HepG2 (cell line): ENCODE data around the gene ETV5. TPM values are rescaled to one million over a fixed set of nuclear protein-coding genes. Genes with fewer than 3 reads are reported as not detected.
A peak's percentile ranks its signal among the peaks of the same experiment; 100 is the strongest.

ENCODE experiments used
- CREM ChIP-seq, 2 experiments: sonication (generic) in 1 of 2; formaldehyde crosslinking in 1 of 2; IDR thresholded peaks; 2 replicates each; pipeline versions ENCODE4 v1.4.0 to v1.6.1; 2016 to 2020; ENCODE audit warnings: antibody characterized with exemption in 1 of 2, mild to moderate bottlenecking in 1 of 2, missing genetic modification reagents in 1 of 2
- GABPB1 ChIP-seq: IDR thresholded peaks from 2 replicates; pipeline ENCODE4 v1.6.1; 2016; ENCODE audit warnings: mild to moderate bottlenecking, missing genetic modification reagents, moderate library complexity, missing compliant biosample characterization
- IRF1 ChIP-seq: sonication (generic); formaldehyde crosslinking; IDR thresholded peaks from 2 replicates; pipeline ENCODE4 v1.4.0; 2020; ENCODE audit warnings: low read depth, mild to moderate bottlenecking, missing genetic modification reagents
- KMT2A ChIP-seq: sonication (generic); formaldehyde crosslinking; IDR thresholded peaks from 2 replicates; pipeline ENCODE4 v1.4.0; 2020; ENCODE audit warnings: missing genetic modification reagents
- MED8 ChIP-seq: sonication (generic); formaldehyde crosslinking; IDR thresholded peaks from 2 replicates; pipeline ENCODE4 v1.8.1; 2023; ENCODE audit warnings: mild to moderate bottlenecking, missing genetic modification reagents; ENCODE audit not compliant: insufficient replicate concordance
- MLX ChIP-seq: IDR thresholded peaks from 2 replicates; pipeline ENCODE4 v1.6.1; 2016
- ZMYM2 ChIP-seq: sonication (generic); formaldehyde crosslinking; IDR thresholded peaks from 2 replicates; pipeline ENCODE4 v1.8.0; 2022; ENCODE audit warnings: mild to moderate bottlenecking, missing genetic modification reagents
- ZNF142 ChIP-seq: sonication (generic); formaldehyde crosslinking; IDR thresholded peaks from 2 replicates; pipeline ENCODE4 v1.4.0; 2020; ENCODE audit warnings: missing genetic modification reagents
- ZNF414 ChIP-seq: sonication (generic); formaldehyde crosslinking; IDR thresholded peaks from 2 replicates; pipeline ENCODE4 v1.5.0; 2020; ENCODE audit warnings: missing genetic modification reagents
- ZNF451 ChIP-seq: sonication (generic); formaldehyde crosslinking; IDR thresholded peaks from 2 replicates; pipeline ENCODE4 v1.5.0; 2020; ENCODE audit warnings: mild to moderate bottlenecking, missing genetic modification reagents
- ZNF839 ChIP-seq: sonication (generic); formaldehyde crosslinking; IDR thresholded peaks from 2 replicates; pipeline ENCODE4 v1.4.0; 2020; ENCODE audit warnings: missing genetic modification reagents, mild to moderate bottlenecking, borderline replicate concordance
- polyA plus RNA-seq, 8 experiments: library from polyadenylated mRNA; depleted of rRNA in 3 of 8; stranded (reverse) in 7 of 8; unstranded in 1 of 8; fragments of >200 nt; fragmentation: Illumina TruSeq in 4 of 8; extraction: Trizol in 4 of 8; gene quantifications; 2 replicates each; pipeline versions ENCODE4 v1.2.1 to v1.2.3, GENCODE V29; 2011 to 2016; ENCODE audit warnings: low read depth in 4 of 8, missing spikeins in 1 of 8, mixed read lengths in 1 of 8; ENCODE audit not compliant: insufficient read depth in 1 of 8
- total RNA-seq, 5 experiments: library from RNA; depleted of rRNA; stranded (reverse); fragments of >200 nt; fragmentation: Illumina TruSeq; extraction: Trizol; gene quantifications; 2 replicates each; pipeline ENCODE4 v1.2.3, GENCODE V29; 2016; ENCODE audit warnings: low read depth in 1 of 5
- TF ChIP-seq, protein P1 (sequence below): sonication (generic); formaldehyde crosslinking; IDR thresholded peaks from 2 replicates; pipeline ENCODE4 v1.5.1; 2020; ENCODE audit warnings: mild to moderate bottlenecking, moderate library complexity, missing genetic modification reagents
- TF ChIP-seq, protein P2 (sequence below): IDR thresholded peaks from 2 replicates; pipeline ENCODE4 v1.6.1; 2012; ENCODE audit warnings: inconsistent platforms
- TF ChIP-seq, protein P3 (sequence below): IDR thresholded peaks from 2 replicates; pipeline ENCODE4 v1.4.0; 2020; ENCODE audit warnings: mild to moderate bottlenecking, missing genetic modification reagents

The ETV5 gene
- total and polyA plus RNA-seq, 2 of the 13 experiments (the other 11 are each of a cell fraction or from before 2014, with no cell fraction given) = 52.9 to 57.2 TPM

DNA sequence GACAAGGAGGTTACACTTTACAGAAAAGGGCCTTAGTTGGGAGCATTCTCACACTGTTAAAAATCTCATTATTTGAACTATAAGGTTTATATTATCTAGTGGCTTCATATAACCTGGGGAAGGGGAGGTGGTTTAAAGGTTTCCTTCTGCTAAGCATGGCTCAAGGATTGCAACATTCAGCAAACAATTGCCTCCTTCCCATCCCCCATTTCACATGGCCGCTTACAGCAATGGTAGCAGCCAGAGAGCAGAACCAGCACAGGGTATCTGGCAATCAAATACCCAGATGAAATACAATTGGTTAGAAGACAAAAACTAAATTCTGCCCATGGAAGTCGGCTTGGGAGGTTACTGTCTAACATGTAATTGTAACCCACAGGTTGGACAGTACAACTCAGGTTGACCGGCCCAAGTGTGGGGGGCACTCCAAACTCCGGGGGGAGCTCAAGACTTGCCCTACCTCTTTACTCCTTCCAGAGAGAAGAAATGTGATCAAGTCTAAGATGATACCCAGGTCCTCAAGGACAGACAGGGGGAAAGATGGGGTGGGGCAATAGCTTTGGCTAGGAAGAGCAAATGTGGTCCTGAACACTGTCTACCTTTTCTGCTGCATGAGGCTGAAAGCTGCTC lies 15.5 kb downstream of the ETV5 start (continued):
- TF ChIP-seq, protein P1, sequence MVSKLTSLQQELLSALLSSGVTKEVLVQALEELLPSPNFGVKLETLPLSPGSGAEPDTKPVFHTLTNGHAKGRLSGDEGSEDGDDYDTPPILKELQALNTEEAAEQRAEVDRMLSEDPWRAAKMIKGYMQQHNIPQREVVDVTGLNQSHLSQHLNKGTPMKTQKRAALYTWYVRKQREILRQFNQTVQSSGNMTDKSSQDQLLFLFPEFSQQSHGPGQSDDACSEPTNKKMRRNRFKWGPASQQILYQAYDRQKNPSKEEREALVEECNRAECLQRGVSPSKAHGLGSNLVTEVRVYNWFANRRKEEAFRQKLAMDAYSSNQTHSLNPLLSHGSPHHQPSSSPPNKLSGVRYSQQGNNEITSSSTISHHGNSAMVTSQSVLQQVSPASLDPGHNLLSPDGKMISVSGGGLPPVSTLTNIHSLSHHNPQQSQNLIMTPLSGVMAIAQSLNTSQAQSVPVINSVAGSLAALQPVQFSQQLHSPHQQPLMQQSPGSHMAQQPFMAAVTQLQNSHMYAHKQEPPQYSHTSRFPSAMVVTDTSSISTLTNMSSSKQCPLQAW (CRISPR knock-in tag) = no peak
- TF ChIP-seq ZNF414 (no peak), ZNF451 (no peak), ZNF142 (CRISPR knock-in tag) (no peak), ZMYM2 (CRISPR knock-in tag) (no peak), IRF1 (no peak), KMT2A (CRISPR knock-in tag) (peak; percentile 29; the same call in 1 of the 2 replicates), GABPB1 (CRISPR knock-in tag) (no peak), ZNF839 (CRISPR knock-in tag) (no peak), MLX (0 out of 2 replicates have a peak, but pooled peaks have one; percentile 20), MED8 (CRISPR knock-in tag) (no peak), CREM (IDR thresholded peaks at IDR 0.05) (no peak), CREM (CRISPR knock-in tag; IDR thresholded peaks at IDR 0.05) (no peak)
- TF ChIP-seq, protein P2, sequence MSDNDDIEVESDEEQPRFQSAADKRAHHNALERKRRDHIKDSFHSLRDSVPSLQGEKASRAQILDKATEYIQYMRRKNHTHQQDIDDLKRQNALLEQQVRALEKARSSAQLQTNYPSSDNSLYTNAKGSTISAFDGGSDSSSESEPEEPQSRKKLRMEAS = peak; percentile 64
- TF ChIP-seq, protein P3, sequence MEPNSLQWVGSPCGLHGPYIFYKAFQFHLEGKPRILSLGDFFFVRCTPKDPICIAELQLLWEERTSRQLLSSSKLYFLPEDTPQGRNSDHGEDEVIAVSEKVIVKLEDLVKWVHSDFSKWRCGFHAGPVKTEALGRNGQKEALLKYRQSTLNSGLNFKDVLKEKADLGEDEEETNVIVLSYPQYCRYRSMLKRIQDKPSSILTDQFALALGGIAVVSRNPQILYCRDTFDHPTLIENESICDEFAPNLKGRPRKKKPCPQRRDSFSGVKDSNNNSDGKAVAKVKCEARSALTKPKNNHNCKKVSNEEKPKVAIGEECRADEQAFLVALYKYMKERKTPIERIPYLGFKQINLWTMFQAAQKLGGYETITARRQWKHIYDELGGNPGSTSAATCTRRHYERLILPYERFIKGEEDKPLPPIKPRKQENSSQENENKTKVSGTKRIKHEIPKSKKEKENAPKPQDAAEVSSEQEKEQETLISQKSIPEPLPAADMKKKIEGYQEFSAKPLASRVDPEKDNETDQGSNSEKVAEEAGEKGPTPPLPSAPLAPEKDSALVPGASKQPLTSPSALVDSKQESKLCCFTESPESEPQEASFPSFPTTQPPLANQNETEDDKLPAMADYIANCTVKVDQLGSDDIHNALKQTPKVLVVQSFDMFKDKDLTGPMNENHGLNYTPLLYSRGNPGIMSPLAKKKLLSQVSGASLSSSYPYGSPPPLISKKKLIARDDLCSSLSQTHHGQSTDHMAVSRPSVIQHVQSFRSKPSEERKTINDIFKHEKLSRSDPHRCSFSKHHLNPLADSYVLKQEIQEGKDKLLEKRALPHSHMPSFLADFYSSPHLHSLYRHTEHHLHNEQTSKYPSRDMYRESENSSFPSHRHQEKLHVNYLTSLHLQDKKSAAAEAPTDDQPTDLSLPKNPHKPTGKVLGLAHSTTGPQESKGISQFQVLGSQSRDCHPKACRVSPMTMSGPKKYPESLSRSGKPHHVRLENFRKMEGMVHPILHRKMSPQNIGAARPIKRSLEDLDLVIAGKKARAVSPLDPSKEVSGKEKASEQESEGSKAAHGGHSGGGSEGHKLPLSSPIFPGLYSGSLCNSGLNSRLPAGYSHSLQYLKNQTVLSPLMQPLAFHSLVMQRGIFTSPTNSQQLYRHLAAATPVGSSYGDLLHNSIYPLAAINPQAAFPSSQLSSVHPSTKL (CRISPR knock-in tag) = peak; percentile 76
